Left cardiac atrium (tissue), 4 donors: ENCODE measurements around the gene MPRIP. TPM values are rescaled to one million over a fixed set of nuclear protein-coding genes. Genes with fewer than 3 reads are reported as not detected.
"Not testable (repeated sequence)": the region's sequence is repeated elsewhere in the genome, so short reads cannot be mapped to it uniquely, and the experiment has no call there.

Experiments
- ATAC-seq, 2 donors: fragments of 200-7000 bp; cut with Tn5 transposase; one replicate each; pipeline ENCODE4 v1.9.1; 2020; ENCODE audit warnings: mild to moderate bottlenecking in 2 of 2, moderate library complexity in 2 of 2
- DNase-seq: peaks from one replicate; pipeline ENCODE4 v3.0.0-alpha.2; 2020
- intact Hi-C, 2 donors: fragments of 100-400 bp; cut with DNase I; formaldehyde crosslinking; loops; one replicate each; pipeline versions ENCODE4 v1.14.1 to v1.15.1; 2022 to 2023
- total RNA-seq, 2 donors: library from RNA; stranded (reverse); fragmentation: NEBNext Ultra II Directional; extraction: Animal tissue kit (Norgen Biotek cat#: 25700); gene quantifications; one replicate each; pipeline ENCODE4 v1.2.1, GENCODE V29; 2021
- donor health status: DM: no; HTN: yes; CAD: no.
- donor health status: DM: no; HTN: yes; CAD: no; lungs with severe emphysema.
- donor health status: DM: yes; HTN: yes; CAD: no.
- donor health status: Dilated cardiomyopathy.

Gene MPRIP
- total RNA-seq, 2 donors from 2014 or later: 247 to 329 TPM

- ATAC-seq (no peak), DNase-seq (no peak)
- intact Hi-C loops: no loop called here
Observed at GRCh38 chr17:17175340-17175739, 133.1 kb downstream of the MPRIP start.

GRCh38 chr17:17175917-17176316 is 133.7 kb downstream of the MPRIP start:
- ATAC-seq (no peak), DNase-seq (no peak)
- intact Hi-C loops: no loop called here

- intact Hi-C loops: no loop called here
- ATAC-seq (no peak), DNase-seq (no peak)
Observed at GRCh38 chr17:17176341-17176740, 134.1 kb downstream of the MPRIP start.

- intact Hi-C loops: no loop called here
- ATAC-seq: no peak
- DNase-seq: no peak
Observed at GRCh38 chr17:17177176-17177575, 134.9 kb downstream of the MPRIP start.

GRCh38 chr17:17179371-17179827 is 137.1 kb downstream of the MPRIP start:
- intact Hi-C loops: no loop called here
- DNase-seq (no peak), ATAC-seq (no peak)

GRCh38 chr17:17180141-17180603 is 137.9 kb downstream of the MPRIP start:
- ATAC-seq (peak; percentile 73 to 78), DNase-seq (peak; percentile 53)
- intact Hi-C loops: no loop called here

GRCh38 chr17:17180741-17181525 is 138.7 kb downstream of the MPRIP start:
- intact Hi-C loops: no loop called here
- ATAC-seq (peak; percentile 45 to 66), DNase-seq (no peak)

- no peak for DNase-seq
- ATAC-seq: no peak
- intact Hi-C loops: no loop called here
Observed at GRCh38 chr17:17181666-17182597, 139.7 kb downstream of the MPRIP start.

GRCh38 chr17:17182598-17183136 is 140.4 kb downstream of the MPRIP start:
- ATAC-seq: no peak
- no peak for DNase-seq
- intact Hi-C loops: no loop called here

- intact Hi-C loops: no loop called here
- DNase-seq (no peak), ATAC-seq (peak; percentile 37 to 71)
Observed at GRCh38 chr17:17183744-17184143, 141.5 kb downstream of the MPRIP start.

GRCh38 chr17:17184985-17185757 is 142.9 kb downstream of the MPRIP start:
- ATAC-seq (peak; percentile 4 to 19), DNase-seq (peak; percentile 48)
- intact Hi-C loops: not testable (repeated sequence)

- intact Hi-C loops: no loop called here
- ATAC-seq: no peak
- DNase-seq: peak; percentile 30
Observed at GRCh38 chr17:17186051-17186450, 143.8 kb downstream of the MPRIP start.

GRCh38 chr17:17186551-17187505 is 144.6 kb downstream of the MPRIP start:
- no peak for ATAC-seq
- intact Hi-C loops: no loop called here
- DNase-seq: peak; percentile 11

GRCh38 chr17:17188586-17188985 is 146.3 kb downstream of the MPRIP start:
- intact Hi-C loops: no loop called here
- ATAC-seq (no peak), DNase-seq (no peak)

GRCh38 chr17:17189559-17189958 is 147.3 kb downstream of the MPRIP start:
- DNase-seq: no peak
- intact Hi-C loops: no loop called here

GRCh38 chr17:17190188-17190587 is 147.9 kb downstream of the MPRIP start:
- peak; percentile 57 to 74 for ATAC-seq
- intact Hi-C loops: no loop called here
- no peak for DNase-seq

More at GRCh38 chr17:17189559-17189958, 147.3 kb downstream of the MPRIP start:
- no peak for ATAC-seq

- DNase-seq (peak; percentile 55), ATAC-seq (peak; percentile 69 to 74)
- intact Hi-C loops: no loop called here
Observed at GRCh38 chr17:17191346-17191792, 149.1 kb downstream of the MPRIP start.

GRCh38 chr17:17191961-17192381 is 149.7 kb downstream of the MPRIP start:
- intact Hi-C loops: no loop called here
- ATAC-seq: peak in 1 of 2 donors; percentile 12

More at GRCh38 chr17:17191961-17192381, 149.7 kb downstream of the MPRIP start:
- DNase-seq: peak; percentile 13
